ENCODE data around the gene SETD5. TPM values are rescaled to one million over a fixed set of nuclear protein-coding genes. Genes with fewer than 3 reads are reported as not detected.

The SETD5 gene
- total RNA-seq, 6 experiments from 2014 or later: 62.0 to 74.6 (median 67.4) TPM

- Mint-ChIP-seq H3K4me3 (no peak overlapping the region), H3K9me3 (no peaks in the 10 kb centered on the region)
Measured at GRCh38 chr3:9377981-9378380, 19.4 kb upstream of the SETD5 start.

GRCh38 chr3:9379327-9379726 is 18.1 kb upstream of the SETD5 start:
- no peak overlapping the region; the same call in 1 of the 2 replicates for H3K4me3 Mint-ChIP-seq
- no peak for DNase-seq
- no peak for TF ChIP-seq CTCF (IDR thresholded peaks at IDR 0.05)
- H3K36me3 Mint-ChIP-seq (ENCODE audit: low read depth): peaks cover 32% of the 10 kb centered on the region
- peaks cover under 1% of the 10 kb centered on the region; the same call in 1 of the 2 replicates for H3K27me3 Mint-ChIP-seq (ENCODE audit: insufficient read depth)
- H3K9me3 Mint-ChIP-seq: no peaks in the 10 kb centered on the region
- peaks cover 5% of the 10 kb centered on the region for H3K4me1 Mint-ChIP-seq (ENCODE audit: low read depth)
- H3K27ac Mint-ChIP-seq: no peak overlapping the region

More at GRCh38 chr3:9377981-9378380, 19.4 kb upstream of the SETD5 start:
- Mint-ChIP-seq H3K4me1 (ENCODE audit: low read depth) (no peaks in the 10 kb centered on the region), H3K36me3 (ENCODE audit: low read depth) (peaks cover 30% of the 10 kb centered on the region), H3K27ac (no peak overlapping the region), H3K27me3 (ENCODE audit: insufficient read depth) (no peaks in the 10 kb centered on the region)
- no peak for DNase-seq
- no peak for TF ChIP-seq CTCF (IDR thresholded peaks at IDR 0.05)

- Mint-ChIP-seq H3K4me3 (no peak overlapping the region), H3K9me3 (no peaks in the 10 kb centered on the region), H3K36me3 (ENCODE audit: low read depth) (peaks cover 38% of the 10 kb centered on the region), H3K27ac (no peak overlapping the region), H3K4me1 (ENCODE audit: low read depth) (peaks cover 12% of the 10 kb centered on the region), H3K27me3 (ENCODE audit: insufficient read depth) (peaks cover 2% of the 10 kb centered on the region; the same call in 1 of the 2 replicates)
- TF ChIP-seq CTCF (IDR thresholded peaks at IDR 0.05): no peak
- DNase-seq: no peak
Measured at GRCh38 chr3:9380014-9380413, 17.4 kb upstream of the SETD5 start.

- H3K27ac Mint-ChIP-seq: peak overlapping the region; percentile 70
- no peaks in the 10 kb centered on the region for H3K9me3 Mint-ChIP-seq
- H3K4me1 Mint-ChIP-seq (ENCODE audit: low read depth): peaks cover 28% of the 10 kb centered on the region
- peak; percentile 49 for DNase-seq
- peaks cover 2% of the 10 kb centered on the region; the same call in 1 of the 2 replicates for H3K27me3 Mint-ChIP-seq (ENCODE audit: insufficient read depth)
- TF ChIP-seq CTCF (IDR thresholded peaks at IDR 0.05): no peak
- peaks cover 32% of the 10 kb centered on the region for H3K36me3 Mint-ChIP-seq (ENCODE audit: low read depth)
- H3K4me3 Mint-ChIP-seq: no peak overlapping the region
Measured at GRCh38 chr3:9384141-9384828, 13.1 kb upstream of the SETD5 start.

- peak overlapping the region; percentile 71 for H3K27ac Mint-ChIP-seq
- peaks cover 2% of the 10 kb centered on the region; the same call in 1 of the 2 replicates for H3K27me3 Mint-ChIP-seq (ENCODE audit: insufficient read depth)
- peaks cover 42% of the 10 kb centered on the region for H3K36me3 Mint-ChIP-seq (ENCODE audit: low read depth)
- H3K4me1 Mint-ChIP-seq (ENCODE audit: low read depth): peaks cover 28% of the 10 kb centered on the region
- no peaks in the 10 kb centered on the region for H3K9me3 Mint-ChIP-seq
- DNase-seq: no peak
- no peak overlapping the region for H3K4me3 Mint-ChIP-seq
- TF ChIP-seq CTCF (IDR thresholded peaks at IDR 0.05): no peak
Measured at GRCh38 chr3:9385187-9386077, 12.0 kb upstream of the SETD5 start.
